Measurements from ENCODE around the gene CCT2.
A peak's percentile ranks its signal among the peaks of the same experiment; 100 is the strongest.

The CCT2 gene

DNA sequence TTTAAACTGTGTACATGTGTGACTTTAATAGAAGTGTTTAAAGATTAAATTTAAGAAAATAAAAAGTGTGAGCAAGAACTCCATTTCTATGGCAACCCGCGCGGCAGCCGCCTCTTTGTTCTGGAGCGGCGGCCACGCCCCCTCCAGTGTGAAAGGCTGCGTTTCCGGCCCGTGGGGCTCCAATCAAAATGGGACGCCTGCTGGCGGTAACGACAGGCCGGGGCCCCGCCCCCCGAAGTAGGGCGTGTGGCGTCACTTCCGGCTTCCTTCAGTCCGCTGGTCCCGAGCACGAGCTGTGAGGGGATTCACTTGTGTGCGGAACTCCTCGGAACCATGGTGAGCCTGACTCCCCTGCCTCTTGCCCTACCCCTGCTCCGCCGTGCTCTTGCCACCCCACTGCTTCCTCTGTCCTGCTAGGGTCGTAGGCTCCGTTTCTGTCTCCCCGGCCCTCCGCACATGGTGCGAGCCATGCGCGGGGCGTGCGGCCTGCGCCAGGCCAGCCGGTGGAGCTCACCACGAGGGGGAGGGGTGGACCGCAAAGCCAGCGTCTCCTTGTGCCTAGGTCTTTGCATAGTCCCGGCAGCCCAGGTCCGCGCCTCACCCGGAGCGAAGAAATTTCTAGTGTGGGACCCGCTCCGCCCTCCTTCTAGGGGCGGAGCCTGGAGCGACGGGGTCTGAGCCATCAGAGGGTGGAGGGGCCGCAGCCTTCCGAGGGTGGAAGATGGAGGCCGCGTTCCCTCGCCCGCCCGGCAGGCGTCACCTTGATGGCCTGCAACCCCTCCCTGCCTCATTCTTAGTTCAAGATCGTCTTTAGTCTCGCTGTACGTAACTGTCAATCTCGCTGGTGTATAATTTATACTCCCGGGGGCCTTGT, at the start of gene CCT2:
Gene CCT2 (plus strand): TSS at position 271 of the 874 bp plus-strand sequence. CDS start 63 bp downstream, at position 334.
- DNase-seq (ENCODE audit: low read depth, low spot score) = peak; percentile 66
- H3K27ac ChIP-seq = peak within 1 kb of the TSS; percentile 64

GRCh38 chr12:69540987-69541386, 44.3 kb upstream of the CCT2 start:
- H3K27ac ChIP-seq = no peak overlapping the region
- DNase-seq (ENCODE audit: low read depth, low spot score) = no peak

DNA sequence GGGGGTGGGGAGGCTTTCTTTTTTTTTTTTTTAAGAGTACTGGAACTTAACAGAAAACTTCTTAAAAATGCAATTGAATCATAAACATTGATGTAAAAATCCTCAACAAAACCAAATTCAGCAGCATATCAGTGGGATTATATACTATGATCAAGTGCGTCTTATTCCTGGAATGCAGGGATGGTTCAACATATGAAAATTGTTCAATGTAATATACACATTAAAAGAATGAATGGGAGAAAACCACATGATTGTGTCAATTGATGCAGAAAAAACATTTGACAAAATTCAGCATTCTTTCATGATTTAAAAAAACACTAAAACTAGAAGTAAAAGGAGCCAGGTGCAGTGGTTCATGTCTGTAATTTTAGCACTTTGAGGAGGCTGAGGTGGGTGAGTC, 41.2 kb upstream of the CCT2 start:
- no peak overlapping the region for H3K27ac ChIP-seq
- no peak for DNase-seq (ENCODE audit: low read depth, low spot score)

DNA sequence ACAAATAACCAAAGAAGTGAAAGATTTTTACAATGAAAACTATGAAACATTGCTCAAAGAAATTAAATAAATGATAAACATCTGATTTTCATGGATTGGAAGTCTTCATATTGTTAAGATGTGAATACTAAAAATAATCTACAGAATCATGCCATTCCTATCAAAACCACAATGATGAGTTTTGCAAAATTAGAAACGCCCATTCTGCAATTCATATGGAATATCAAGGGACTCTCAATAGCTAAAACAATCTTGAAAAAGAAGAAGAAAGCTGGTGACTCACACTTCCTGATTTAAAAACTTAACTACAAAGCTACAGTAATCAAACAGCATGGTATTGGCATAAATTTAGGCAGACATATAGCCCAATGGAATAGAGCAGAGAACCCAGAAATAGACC, 40.2 kb upstream of the CCT2 start:
- DNase-seq (ENCODE audit: low read depth, low spot score) = no peak
- no peak overlapping the region for H3K27ac ChIP-seq

- DNase-seq (ENCODE audit: low read depth, low spot score) = no peak
- no peak overlapping the region for H3K27ac ChIP-seq
Observed at GRCh38 chr12:69546693-69547438, 38.4 kb upstream of the CCT2 start.

DNA sequence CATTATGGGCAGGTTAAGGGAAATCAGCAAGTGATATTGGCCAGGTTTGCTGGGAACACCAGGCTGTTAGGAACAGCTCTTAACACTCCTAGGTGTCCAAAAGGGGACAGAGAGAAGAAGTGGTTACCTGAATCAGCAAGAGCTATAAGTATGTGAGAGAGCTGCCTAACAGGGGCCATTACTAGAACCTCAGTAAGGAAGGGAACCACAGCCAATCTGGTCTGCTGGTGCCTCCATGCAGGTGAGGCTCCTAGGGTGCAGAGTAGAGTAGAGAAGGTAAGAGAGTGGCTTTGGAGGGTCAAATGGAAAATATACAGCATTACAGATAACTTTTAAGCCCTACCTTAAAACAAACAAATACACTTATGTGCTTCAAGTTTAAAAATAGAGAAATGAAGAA, 36.6 kb upstream of the CCT2 start:
- no peak overlapping the region for H3K27ac ChIP-seq

DNA sequence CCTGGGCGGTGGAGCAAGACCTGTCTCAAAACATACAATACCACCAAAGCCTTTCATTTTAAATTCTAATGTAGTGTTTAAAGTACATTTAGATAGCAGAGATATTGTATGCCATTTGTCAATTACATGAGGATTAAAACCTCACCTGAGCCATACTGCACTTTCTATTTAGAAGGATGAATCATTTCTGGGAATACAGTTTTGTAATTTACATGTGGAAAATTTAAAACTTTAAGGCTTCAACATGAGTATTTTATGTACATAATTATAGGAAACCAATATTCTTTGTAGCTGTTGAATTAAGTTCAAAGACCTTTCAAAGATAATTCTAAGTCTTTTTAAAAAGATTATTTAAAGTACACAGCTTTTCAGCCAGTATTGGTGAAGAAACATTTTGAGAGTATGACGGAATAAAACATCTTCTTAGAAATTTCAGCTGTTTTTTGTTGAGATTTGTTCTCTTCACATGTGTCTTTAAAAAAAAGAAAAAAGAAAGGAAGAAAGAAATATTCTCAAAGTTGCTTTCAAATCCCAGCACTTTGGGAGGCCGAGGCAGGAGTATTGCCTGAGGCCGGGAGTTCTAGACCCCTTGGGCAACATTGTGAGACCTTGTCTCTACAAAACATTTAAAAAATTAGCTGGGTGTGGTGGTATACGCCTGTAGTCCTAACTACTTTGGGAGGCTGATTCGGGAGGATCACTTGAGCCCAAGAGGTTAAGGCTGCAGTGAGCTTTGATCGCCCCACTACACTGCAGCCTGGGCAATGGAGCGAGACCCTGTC, 34.5 kb upstream of the CCT2 start:
- H3K27ac ChIP-seq = no peak overlapping the region
- no peak for DNase-seq (ENCODE audit: low read depth, low spot score)

More for the DNA sequence above, 36.6 kb upstream of the CCT2 start:
- DNase-seq (ENCODE audit: low read depth, low spot score) = no peak

DNA sequence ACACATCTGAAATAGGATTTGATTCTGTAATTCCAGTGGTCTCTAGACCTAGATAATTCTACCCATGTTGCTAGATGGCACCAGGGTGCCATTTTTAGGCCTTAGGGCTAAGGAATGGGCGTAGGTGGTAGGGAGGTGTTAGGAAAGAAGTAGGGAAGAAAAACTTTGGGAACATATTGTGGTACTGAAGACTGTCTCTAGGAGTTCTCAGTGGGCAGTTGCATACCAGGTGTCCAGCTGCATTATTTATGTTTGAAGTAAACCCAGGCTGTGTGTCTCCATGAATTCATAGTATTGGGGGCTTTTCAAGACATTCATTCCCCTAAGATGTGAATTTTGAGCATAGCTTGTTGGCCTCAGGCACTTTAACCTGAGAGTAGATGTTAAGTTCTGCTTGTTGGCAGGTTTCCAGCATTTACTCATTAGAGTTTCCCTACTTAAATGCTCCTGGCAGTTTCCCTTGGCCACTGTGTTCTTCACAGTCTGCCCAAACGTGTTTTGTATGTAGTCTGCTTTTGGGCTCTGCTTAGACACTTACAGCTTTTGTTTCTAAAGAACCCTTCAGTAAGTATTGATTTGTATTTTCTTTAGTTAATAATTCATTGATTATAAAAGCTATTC, 31.5 kb upstream of the CCT2 start:
- peak; percentile 61 for DNase-seq (ENCODE audit: low read depth, low spot score)
- H3K27ac ChIP-seq = peak overlapping the region; percentile 41

DNA sequence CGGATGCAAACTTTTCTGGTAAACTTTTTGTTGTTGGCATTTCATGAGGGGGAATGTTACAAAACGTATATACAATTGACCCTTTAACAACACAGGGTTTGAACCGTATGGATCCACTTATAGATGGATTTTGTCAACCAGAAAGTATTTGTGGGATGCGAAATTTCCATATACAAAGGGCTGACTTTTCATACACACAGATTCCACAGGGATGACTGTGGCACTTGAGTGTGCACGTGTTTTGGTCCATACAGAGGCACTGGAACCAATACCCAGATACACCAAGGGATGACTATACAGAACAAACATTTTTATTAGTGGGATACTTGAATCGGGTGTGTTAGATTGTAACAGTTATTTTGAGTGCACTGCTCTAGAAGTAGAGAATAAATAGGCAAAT, 29.8 kb upstream of the CCT2 start:
- DNase-seq (ENCODE audit: low read depth, low spot score) = peak; percentile 50
- peak overlapping the region; percentile 41 for H3K27ac ChIP-seq

GRCh38 chr12:69556383-69556782, 28.9 kb upstream of the CCT2 start:
- H3K27ac ChIP-seq = no peak overlapping the region
- DNase-seq (ENCODE audit: low read depth, low spot score) = no peak

- no peak for DNase-seq (ENCODE audit: low read depth, low spot score)
- no peak overlapping the region for H3K27ac ChIP-seq
Observed at GRCh38 chr12:69563166-69563762, 22.0 kb upstream of the CCT2 start.

DNA sequence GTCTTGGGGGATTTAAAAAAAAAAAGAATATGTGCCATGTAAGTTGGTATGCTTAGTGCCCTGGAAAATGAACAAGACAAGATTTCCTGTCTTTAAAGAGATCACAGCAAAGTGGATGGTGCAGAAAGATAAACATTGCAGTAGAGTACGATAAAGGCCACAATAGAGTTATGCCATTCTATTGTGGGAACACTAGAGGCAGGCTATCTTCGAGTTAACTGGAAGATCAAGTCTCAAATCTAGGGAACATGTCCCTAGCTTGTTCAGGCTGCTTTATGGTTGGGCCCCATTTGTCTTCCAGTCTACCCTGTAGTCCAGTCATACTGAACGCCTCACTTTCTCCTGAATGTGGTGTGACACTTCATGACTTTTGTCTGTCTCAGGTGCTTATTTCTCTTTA, 18.7 kb upstream of the CCT2 start:
- no peak for DNase-seq (ENCODE audit: low read depth, low spot score)
- no peak overlapping the region for H3K27ac ChIP-seq

DNA sequence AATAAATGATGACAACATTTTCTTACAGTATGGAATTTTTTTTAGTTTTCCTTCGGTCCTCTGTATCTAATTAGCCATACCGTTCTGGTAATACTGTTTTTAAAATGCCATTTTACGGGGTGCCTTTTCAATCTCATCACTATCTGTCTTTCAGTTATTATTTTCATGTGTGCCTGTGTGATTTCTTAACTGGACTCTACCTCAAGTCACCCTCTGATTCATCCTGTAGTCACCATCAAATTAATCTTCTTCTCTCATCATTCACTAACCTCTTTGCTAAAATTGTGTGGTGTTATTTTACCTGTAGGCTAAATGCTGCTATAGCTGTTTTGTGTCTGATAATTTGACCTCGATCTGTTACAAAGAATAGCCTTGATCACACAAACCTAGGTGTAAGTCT, 16.0 kb upstream of the CCT2 start:
- no peak overlapping the region for H3K27ac ChIP-seq
- DNase-seq (ENCODE audit: low read depth, low spot score) = no peak

DNA sequence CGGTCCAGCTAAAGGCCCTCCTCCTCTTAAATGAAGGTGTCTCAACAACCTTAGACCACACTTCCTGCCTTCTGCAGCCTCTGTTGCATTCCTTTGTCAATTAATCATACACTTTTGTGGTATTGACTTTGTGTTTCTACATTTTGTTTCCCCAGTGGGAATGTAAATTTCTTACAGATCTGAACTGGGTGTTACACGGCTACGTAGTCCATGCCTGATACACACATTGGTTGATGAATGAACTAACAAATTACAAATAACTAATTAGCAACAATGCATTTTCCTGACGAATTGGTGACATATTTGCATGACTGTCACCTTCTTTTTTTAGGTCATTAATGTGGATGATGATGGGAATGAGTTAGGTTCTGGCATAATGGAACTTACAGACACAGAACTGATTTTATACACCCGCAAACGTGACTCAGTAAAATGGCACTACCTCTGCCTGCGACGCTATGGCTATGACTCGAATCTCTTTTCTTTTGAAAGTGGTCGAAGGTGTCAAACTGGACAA, 15.2 kb upstream of the CCT2 start:
- H3K27ac ChIP-seq = no peak overlapping the region

DNA sequence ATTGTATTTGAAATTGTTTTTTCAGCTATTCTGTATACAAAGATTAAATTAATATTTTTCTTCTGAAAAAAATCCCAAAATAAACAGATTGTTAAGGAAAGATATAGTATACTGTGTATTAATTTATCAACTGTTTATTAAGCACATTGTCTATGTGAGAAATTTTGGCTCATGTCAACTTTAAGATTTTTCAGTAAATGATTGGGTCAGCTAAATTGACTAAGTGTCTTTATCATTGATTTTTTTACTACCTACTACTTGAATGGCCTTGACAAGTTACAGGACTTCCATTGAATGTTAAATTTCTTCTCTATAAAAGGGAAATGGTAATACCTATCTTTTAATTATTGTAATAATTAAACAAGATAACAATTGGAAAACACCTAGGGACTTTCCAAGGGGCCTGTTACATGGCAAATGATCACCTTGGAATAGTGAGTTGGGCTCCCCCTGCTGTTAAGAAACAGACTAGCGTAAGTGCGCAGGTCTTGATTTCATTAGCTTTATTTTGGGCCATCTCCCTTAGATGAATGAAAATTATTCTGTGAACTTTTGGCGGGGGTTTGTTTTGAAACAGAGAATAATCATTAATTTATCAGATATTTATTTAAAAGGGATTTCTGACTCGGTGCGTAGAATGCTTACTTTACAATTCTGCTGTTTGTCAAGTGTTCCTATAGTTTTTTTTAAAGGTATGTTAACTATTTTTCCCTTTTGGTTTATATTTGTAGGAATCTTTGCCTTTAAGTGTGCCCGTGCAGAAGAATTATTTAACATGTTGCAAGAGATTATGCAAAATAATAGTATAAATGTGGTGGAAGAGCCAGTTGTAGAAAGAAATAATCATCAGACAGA, 14.5 kb upstream of the CCT2 start:
- peak; percentile 39 for DNase-seq (ENCODE audit: low read depth, low spot score)
- H3K27ac ChIP-seq = no peak overlapping the region

More for the DNA sequence above, 15.2 kb upstream of the CCT2 start:
- peak; percentile 33 for DNase-seq (ENCODE audit: low read depth, low spot score)

- DNase-seq (ENCODE audit: low read depth, low spot score) = no peak
- H3K27ac ChIP-seq = no peak overlapping the region
Observed at GRCh38 chr12:69575346-69575745, 9.9 kb upstream of the CCT2 start.

DNA sequence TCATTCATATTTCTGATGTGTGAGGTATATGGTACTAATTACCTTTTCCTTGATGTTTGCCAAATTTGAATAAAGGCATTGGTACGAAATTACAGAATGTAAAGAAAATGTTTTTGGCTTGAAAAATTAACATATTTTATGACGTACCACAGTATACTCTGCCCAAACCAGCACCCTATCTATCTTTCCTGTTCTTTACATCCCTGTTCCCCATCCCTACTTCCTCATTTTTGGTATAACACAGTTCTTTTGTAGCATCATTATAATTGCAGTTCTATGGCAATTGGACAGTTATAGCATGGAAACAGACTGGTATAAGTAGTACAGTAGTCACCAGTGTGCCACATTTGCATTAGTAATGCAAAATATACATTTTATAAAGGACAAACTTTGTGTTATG, 7.0 kb upstream of the CCT2 start:
- no peak for DNase-seq (ENCODE audit: low read depth, low spot score)
- H3K27ac ChIP-seq = no peak overlapping the region

GRCh38 chr12:69579029-69579428, 6.2 kb upstream of the CCT2 start:
- H3K27ac ChIP-seq = no peak overlapping the region
- DNase-seq (ENCODE audit: low read depth, low spot score) = no peak

GRCh38 chr12:69580074-69580473, 5.2 kb upstream of the CCT2 start:
- H3K27ac ChIP-seq = no peak overlapping the region
- DNase-seq (ENCODE audit: low read depth, low spot score) = no peak

All from epithelial cell of prostate (primary cell).